Loucy (cell line): ENCODE results near the gene FOXRED2.

ENCODE experiments used
- H2AFZ ChIP-seq: fragments of 200-600 bp; sonication (generic); 2 replicates; pipeline ENCODE4 v1.6.0; 2016; ENCODE audit warnings: antibody characterized with exemption, mild to moderate bottlenecking, low read length, moderate library complexity
- H3F3A ChIP-seq: fragments of 200-600 bp; 2 replicates; pipeline ENCODE4 v1.6.0; 2016; ENCODE audit warnings: antibody characterized with exemption, low read depth, mild to moderate bottlenecking
- H3K27me3 ChIP-seq: fragments of 200-600 bp; sonication (generic); 2 replicates; pipeline ENCODE4 v1.6.1; 2014; ENCODE audit warnings: low read length, mild to moderate bottlenecking; ENCODE audit not compliant: insufficient read depth, poor library complexity, severe bottlenecking
- H3K36me3 ChIP-seq: fragments of 200-600 bp; sonication (generic); 2 replicates; pipeline ENCODE4 v1.6.1; 2016; ENCODE audit warnings: low read length; ENCODE audit not compliant: insufficient read depth
- H3K4me1 ChIP-seq: fragments of 200-600 bp; sonication (generic); 2 replicates; pipeline ENCODE4 v1.5.1; 2014; ENCODE audit warnings: low read length, mild to moderate bottlenecking; ENCODE audit not compliant: insufficient read depth, poor library complexity, severe bottlenecking
- H3K4me2 ChIP-seq: fragments of 200-600 bp; sonication (generic); 2 replicates; pipeline ENCODE4 v1.6.0; 2014; ENCODE audit warnings: antibody characterized with exemption, low read length, low read depth, mild to moderate bottlenecking; ENCODE audit not compliant: poor library complexity, severe bottlenecking
- H3K4me3 ChIP-seq: fragments of 200-600 bp; sonication (generic); 2 replicates; pipeline ENCODE4 v1.5.1; 2014; ENCODE audit warnings: low read length, mild to moderate bottlenecking, mixed read lengths; ENCODE audit not compliant: poor library complexity, severe bottlenecking
- H3K79me2 ChIP-seq: fragments of 200-600 bp; sonication (generic); 2 replicates; pipeline ENCODE4 v1.6.1; 2014; ENCODE audit warnings: low read length; ENCODE audit not compliant: insufficient read depth
- H3K9ac ChIP-seq: fragments of 200-600 bp; sonication (generic); 2 replicates; pipeline ENCODE4 v1.6.0; 2014; ENCODE audit warnings: mild to moderate bottlenecking, low read depth, low read length, moderate library complexity; ENCODE audit not compliant: poor library complexity, severe bottlenecking
- H3K9me2 ChIP-seq: fragments of 200-600 bp; sonication (generic); replicated peaks from 2 replicates; pipeline ENCODE4 v1.6.1; 2016; ENCODE audit warnings: low read depth, low read length, mixed read lengths
- H3K9me3 ChIP-seq: fragments of 200-600 bp; sonication (generic); 2 replicates; pipeline ENCODE4 v1.6.1; 2014; ENCODE audit warnings: mild to moderate bottlenecking, antibody characterized with exemption, low read length, low read depth; ENCODE audit not compliant: insufficient read depth
- H4K20me1 ChIP-seq: fragments of 200-600 bp; sonication (generic); 2 replicates; pipeline ENCODE4 v1.6.0; 2014; ENCODE audit warnings: antibody characterized with exemption, low read length, mild to moderate bottlenecking; ENCODE audit not compliant: insufficient read depth, poor library complexity, severe bottlenecking
- CTCF ChIP-seq: fragments of 200-600 bp; sonication (generic); conservative IDR thresholded peaks from 2 replicates; pipeline ENCODE4 v1.5.1; 2014; ENCODE audit warnings: mild to moderate bottlenecking, antibody characterized with exemption, low read length
- EZH2phosphoT487 ChIP-seq: fragments of 200-600 bp; IDR thresholded peaks from 2 replicates; pipeline ENCODE4 v1.6.1; 2018; ENCODE audit warnings: antibody characterized with exemption, mild to moderate bottlenecking, moderate library complexity, borderline replicate concordance

The FOXRED2 gene

DNA sequence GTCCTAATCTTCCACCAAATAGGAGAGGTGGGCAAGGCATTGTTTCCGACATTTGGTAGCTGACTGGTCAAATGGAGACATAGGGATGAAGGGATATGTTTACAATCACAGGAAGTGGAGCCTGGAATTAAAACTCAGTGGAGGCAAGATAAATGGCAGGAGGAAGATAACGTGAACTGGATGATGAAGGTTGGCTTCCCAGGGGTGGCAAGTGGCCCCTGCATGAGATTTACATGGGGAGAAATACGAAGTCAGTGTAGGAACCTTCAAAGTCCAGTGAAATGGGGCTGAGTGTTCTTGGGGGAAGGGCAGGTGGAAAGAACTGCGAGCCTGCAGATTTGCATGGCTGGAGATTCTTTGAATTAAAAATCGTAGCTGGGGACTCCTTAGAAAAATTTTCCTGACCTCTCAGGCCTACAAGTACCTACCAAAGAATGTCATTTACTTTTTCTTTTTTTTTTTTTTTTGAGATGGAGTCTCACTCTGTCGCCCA is 724 bp upstream of the FOXRED2 start:
- peak overlapping the region; percentile 86 for H2AFZ ChIP-seq
- H3K4me3 ChIP-seq: peak overlapping the region; percentile 78
- peaks cover 7% of the 10 kb centered on the region for H4K20me1 ChIP-seq
- peaks cover 30% of the 10 kb centered on the region for H3K79me2 ChIP-seq
- H3K9me2 ChIP-seq: no peaks in the 10 kb centered on the region
- H3K9ac ChIP-seq: peak overlapping the region; percentile 80
- peaks cover 7% of the 10 kb centered on the region; the same call in 1 of the 2 replicates for H3F3A ChIP-seq
- H3K27me3 ChIP-seq: no peaks in the 10 kb centered on the region
- no peak for TF ChIP-seq CTCF
- no peak for TF ChIP-seq EZH2phosphoT487
- H3K4me2 ChIP-seq: peak overlapping the region; percentile 85
- no peaks in the 10 kb centered on the region for H3K9me3 ChIP-seq
- H3K4me1 ChIP-seq: peaks cover 23% of the 10 kb centered on the region
- peaks cover 20% of the 10 kb centered on the region; the same call in 1 of the 2 replicates for H3K36me3 ChIP-seq

GRCh38 chr22:36505998-36506635 is 723 bp downstream of the FOXRED2 start:
- Histone ChIP-seq H2AFZ (peak overlapping the region; percentile 86), H3K79me2 (peaks cover 30% of the 10 kb centered on the region), H3K9me3 (no peaks in the 10 kb centered on the region), H3K9ac (peak overlapping the region; percentile 80), H3K27me3 (no peaks in the 10 kb centered on the region), H4K20me1 (peaks cover 7% of the 10 kb centered on the region), H3K4me3 (peak overlapping the region; percentile 78), H3K36me3 (peaks cover 8% of the 10 kb centered on the region; the same call in 1 of the 2 replicates), H3K4me1 (peaks cover 23% of the 10 kb centered on the region), H3K9me2 (no peaks in the 10 kb centered on the region), H3F3A (peaks cover 3% of the 10 kb centered on the region; the same call in 1 of the 2 replicates), H3K4me2 (peak overlapping the region; percentile 85)
- TF ChIP-seq CTCF (no peak), EZH2phosphoT487 (no peak)

- Histone ChIP-seq H3K9ac (no peak overlapping the region), H3K27me3 (no peaks in the 10 kb centered on the region), H3K9me3 (no peaks in the 10 kb centered on the region), H3F3A (no peaks in the 10 kb centered on the region), H3K36me3 (peaks cover 21% of the 10 kb centered on the region; the same call in 1 of the 2 replicates), H3K4me3 (no peak overlapping the region), H3K9me2 (no peaks in the 10 kb centered on the region), H3K4me2 (no peak overlapping the region), H3K79me2 (no peaks in the 10 kb centered on the region), H2AFZ (no peak overlapping the region), H4K20me1 (no peaks in the 10 kb centered on the region), H3K4me1 (no peaks in the 10 kb centered on the region)
- TF ChIP-seq EZH2phosphoT487: no peak
- 0 out of 2 replicates have a peak, but pooled peaks have one; percentile 9 for TF ChIP-seq CTCF
Measured at GRCh38 chr22:36497910-36498665, 8.8 kb downstream of the FOXRED2 start.
